HepG2 (cell line): ENCODE results near the gene TMEM184B. TPM values are rescaled to one million over a fixed set of nuclear protein-coding genes. Genes with fewer than 3 reads are reported as not detected.

ENCODE experiments used
- ELF3 ChIP-seq: IDR thresholded peaks from 2 replicates; pipeline ENCODE4 v1.6.1; 2016; ENCODE audit warnings: missing genetic modification reagents, missing compliant biosample characterization
- GPBP1L1 ChIP-seq: sonication (generic); formaldehyde crosslinking; IDR thresholded peaks from 2 replicates; pipeline ENCODE4 v1.5.0; 2020; ENCODE audit warnings: mild to moderate bottlenecking, missing genetic modification reagents
- HBP1 ChIP-seq: IDR thresholded peaks from 2 replicates; pipeline ENCODE4 v1.6.1; 2016; ENCODE audit warnings: low read depth, control low read depth
- HCFC1 ChIP-seq: fragments of 150-350 bp; IDR thresholded peaks from 2 replicates; pipeline ENCODE4 v1.6.1; 2014; ENCODE audit warnings: low read depth, low read length
- RXRB ChIP-seq: IDR thresholded peaks from 2 replicates; pipeline ENCODE4 v1.6.1; 2016; ENCODE audit warnings: borderline replicate concordance, missing genetic modification reagents, missing compliant biosample characterization
- SSRP1 ChIP-seq: IDR thresholded peaks from 2 replicates; pipeline ENCODE4 v1.6.1; 2016; ENCODE audit warnings: control low read depth
- ZMYM4 ChIP-seq: sonication (generic); formaldehyde crosslinking; IDR thresholded peaks from 2 replicates; pipeline ENCODE4 v1.8.1; 2023; ENCODE audit warnings: mild to moderate bottlenecking, missing genetic modification reagents
- ZNF121 ChIP-seq: sonication (generic); formaldehyde crosslinking; IDR thresholded peaks from 2 replicates; pipeline ENCODE4 v1.5.0; 2020; ENCODE audit warnings: mild to moderate bottlenecking, missing genetic modification reagents
- ZNF331 ChIP-seq: sonication (generic); formaldehyde crosslinking; IDR thresholded peaks from 2 replicates; pipeline ENCODE4 v1.4.0; 2020; ENCODE audit warnings: missing genetic modification reagents
- ZNF337 ChIP-seq: sonication (generic); formaldehyde crosslinking; IDR thresholded peaks from 2 replicates; pipeline ENCODE4 v1.5.1; 2020; ENCODE audit warnings: missing genetic modification reagents, low read depth, mild to moderate bottlenecking, borderline replicate concordance
- ZNF350 ChIP-seq: sonication (generic); formaldehyde crosslinking; IDR thresholded peaks from 2 replicates; pipeline ENCODE4 v1.4.0; 2020; ENCODE audit warnings: mild to moderate bottlenecking, low read depth, missing genetic modification reagents, borderline replicate concordance
- ZNF431 ChIP-seq: sonication (generic); formaldehyde crosslinking; IDR thresholded peaks from 2 replicates; pipeline ENCODE4 v1.9.0; 2022; ENCODE audit warnings: missing genetic modification reagents, low read depth, mild to moderate bottlenecking, borderline replicate concordance
- ZNF816 ChIP-seq: sonication (generic); formaldehyde crosslinking; IDR thresholded peaks from 2 replicates; pipeline ENCODE4 v1.8.0; 2022; ENCODE audit warnings: missing genetic modification reagents, mild to moderate bottlenecking, borderline replicate concordance
- ZSCAN29 ChIP-seq: sonication (generic); formaldehyde crosslinking; conservative IDR thresholded peaks from 2 replicates; pipeline ENCODE4 v1.4.0; 2020; ENCODE audit warnings: mild to moderate bottlenecking, missing genetic modification reagents
- polyA plus RNA-seq, 8 experiments: library from polyadenylated mRNA; depleted of rRNA in 3 of 8; stranded (reverse) in 7 of 8; unstranded in 1 of 8; fragments of >200 nt; fragmentation: Illumina TruSeq in 4 of 8; extraction: Trizol in 4 of 8; gene quantifications; 2 replicates each; pipeline versions ENCODE4 v1.2.1 to v1.2.3, GENCODE V29; 2011 to 2016; ENCODE audit warnings: low read depth in 4 of 8, missing spikeins in 1 of 8, mixed read lengths in 1 of 8; ENCODE audit not compliant: insufficient read depth in 1 of 8
- total RNA-seq, 5 experiments: library from RNA; depleted of rRNA; stranded (reverse); fragments of >200 nt; fragmentation: Illumina TruSeq; extraction: Trizol; gene quantifications; 2 replicates each; pipeline ENCODE4 v1.2.3, GENCODE V29; 2016; ENCODE audit warnings: low read depth in 1 of 5

TMEM184B gene
- total and polyA plus RNA-seq, 2 of the 13 experiments (the other 11 are each of a cell fraction or from before 2014, with no cell fraction given), result 15.9 to 16.0 TPM

- peak; percentile 50; the same call in 1 of the 2 replicates for TF ChIP-seq RXRB (CRISPR knock-in tag)
- TF ChIP-seq ZNF431 (CRISPR knock-in tag), result 0 out of 2 replicates have a peak, but pooled peaks have one; percentile 20
- 0 out of 2 replicates have a peak, but pooled peaks have one; percentile 39 for TF ChIP-seq ZSCAN29 (CRISPR knock-in tag)
- peak; percentile 65 for TF ChIP-seq ZMYM4 (CRISPR knock-in tag)
- TF ChIP-seq ELF3, result peak; percentile 30
- TF ChIP-seq SSRP1 (CRISPR knock-in tag), result 0 out of 2 replicates have a peak, but pooled peaks have one; percentile 53
- 0 out of 2 replicates have a peak, but pooled peaks have one; percentile 59 for TF ChIP-seq HBP1 (CRISPR knock-in tag)
- peak; percentile 18; the same call in 1 of the 2 replicates for TF ChIP-seq ZNF350 (CRISPR knock-in tag)
- TF ChIP-seq ZNF331 (CRISPR knock-in tag), result peak; percentile 58; the same call in 1 of the 2 replicates
- TF ChIP-seq HCFC1, result 0 out of 2 replicates have a peak, but pooled peaks have one; percentile 8
- 0 out of 2 replicates have a peak, but pooled peaks have one; percentile 35 for TF ChIP-seq ZNF337 (CRISPR knock-in tag)
- 0 out of 2 replicates have a peak, but pooled peaks have one; percentile 25 for TF ChIP-seq ZNF816
- no peak for TF ChIP-seq GPBP1L1 (CRISPR knock-in tag)
- TF ChIP-seq ZNF121 (CRISPR knock-in tag), result peak; percentile 17; the same call in 1 of the 2 replicates
Observed at GRCh38 chr22:38262051-38262795, 10.6 kb downstream of the TMEM184B start (continued).
